ENCODE data around the gene GAMT.

The GAMT gene

DNA sequence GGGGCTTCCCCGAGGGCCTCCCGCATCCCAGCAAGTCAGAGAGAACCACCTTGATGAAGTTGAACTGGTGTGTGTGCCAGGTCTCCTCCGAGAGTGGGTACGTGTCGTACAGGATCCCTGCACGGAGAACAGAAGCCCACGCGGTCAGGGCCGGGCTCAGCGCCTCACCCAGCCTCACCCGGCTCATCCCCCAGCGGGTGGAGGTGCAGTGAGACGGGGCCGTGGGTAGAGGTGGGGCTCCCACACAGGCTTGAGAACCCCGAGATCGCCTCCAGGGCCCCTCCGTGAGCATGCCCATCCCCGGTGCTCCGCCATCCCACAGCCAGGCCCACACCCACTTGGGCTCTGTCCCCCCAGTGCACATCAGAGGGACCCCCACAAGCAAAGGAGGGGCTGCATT, 2.3 kb downstream of the GAMT start:
- DNase-seq: no peak

DNA sequence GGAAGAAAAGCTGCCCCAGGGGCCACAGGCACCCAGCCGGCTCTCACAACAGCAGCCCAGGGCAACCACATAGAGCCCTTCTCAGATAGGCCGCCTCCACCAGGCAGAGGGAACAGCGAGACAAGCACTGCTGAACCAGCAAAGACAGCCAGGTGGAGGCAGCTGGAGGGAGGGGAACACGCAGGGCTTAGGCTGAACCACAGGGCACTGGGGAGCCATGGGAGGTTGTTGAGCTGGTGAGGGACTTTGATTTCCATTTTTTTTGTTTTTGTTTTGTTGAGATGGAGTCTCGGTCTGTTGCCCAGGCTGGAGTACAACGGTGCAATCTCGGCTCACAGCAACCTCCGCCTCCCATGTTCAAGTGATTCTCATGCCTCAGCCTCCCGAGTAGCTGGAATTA, 3.5 kb downstream of the GAMT start:
- DNase-seq: no peak

DNA sequence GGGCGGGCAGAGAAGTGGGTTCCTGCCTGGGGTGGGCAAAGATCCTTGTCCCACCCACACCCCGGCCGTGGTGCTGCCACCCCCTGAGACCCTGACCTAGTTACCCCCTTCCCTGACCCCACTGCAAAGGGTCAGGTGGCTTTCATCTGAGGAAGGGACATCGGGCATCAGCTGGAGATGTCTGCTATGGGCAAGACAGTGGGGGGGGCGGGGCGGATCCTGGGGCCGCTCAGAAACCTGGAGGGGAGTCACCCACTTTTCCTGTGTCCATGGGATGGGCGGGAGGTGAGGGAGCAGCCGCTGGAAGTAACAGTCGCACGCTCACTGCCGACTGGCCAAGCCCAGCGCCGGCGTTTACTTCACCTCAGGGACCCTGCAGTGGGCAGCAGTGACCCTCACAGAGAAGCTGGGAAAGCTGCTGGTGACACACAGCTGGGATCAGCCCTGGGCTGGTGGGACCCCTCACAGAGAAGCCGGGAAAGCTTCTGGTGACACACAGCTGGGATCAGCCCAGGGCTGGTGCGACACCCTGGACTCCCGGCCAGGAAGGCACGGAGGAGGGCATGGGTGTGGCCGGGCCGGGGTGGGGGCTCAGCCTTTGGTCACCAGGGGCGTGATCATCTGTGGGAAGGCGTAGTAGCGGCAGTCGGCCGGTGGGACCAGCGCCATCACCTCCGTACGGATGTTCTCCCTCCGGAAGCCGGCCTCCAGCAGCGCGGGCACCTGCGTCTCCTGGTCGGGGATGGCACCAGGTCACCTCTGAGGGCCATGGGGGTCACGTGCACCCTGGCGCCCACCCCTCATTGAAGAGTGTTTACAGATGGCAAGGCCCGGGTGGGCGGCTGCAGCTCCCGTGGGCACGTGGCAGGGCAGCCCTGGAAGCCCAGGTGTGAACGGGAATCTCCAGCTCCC, 4.3 kb downstream of the GAMT start:
- no peak for DNase-seq

DNA sequence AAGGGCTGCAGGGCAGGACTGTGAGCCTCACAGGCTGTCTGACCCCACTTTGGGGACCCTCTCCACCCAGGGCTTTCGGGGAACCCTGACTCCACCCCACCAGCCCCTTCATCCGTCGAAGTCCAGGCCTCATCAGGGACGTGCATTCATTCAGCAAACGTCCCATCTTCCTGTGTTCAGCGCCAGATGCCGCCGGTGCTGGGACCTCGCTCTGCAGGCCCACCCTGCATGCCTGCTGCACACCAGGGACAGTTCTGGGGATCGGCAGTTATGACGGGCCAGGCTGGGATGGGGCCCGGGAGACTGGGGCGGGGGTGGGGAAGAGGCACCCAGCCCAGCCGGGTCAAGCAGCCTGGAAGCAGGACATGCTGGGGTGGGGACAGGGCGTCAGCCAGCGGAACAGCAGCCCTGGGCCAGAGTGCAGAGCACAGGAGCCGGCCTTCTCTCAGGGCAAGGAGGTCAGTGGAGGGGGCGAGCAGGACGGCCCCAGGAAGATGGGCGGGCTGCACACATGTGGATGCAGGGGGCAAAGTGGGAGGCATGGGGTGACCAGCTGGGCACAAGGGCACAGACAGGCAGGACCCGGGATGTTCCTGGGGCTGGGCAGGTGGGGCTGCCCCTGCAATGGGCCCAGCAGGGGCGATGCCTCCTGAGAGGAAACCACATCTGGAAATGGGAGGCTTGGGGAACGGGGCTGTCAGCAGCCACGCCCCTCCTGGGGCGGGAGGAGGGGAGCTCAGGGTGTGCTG, 5.1 kb downstream of the GAMT start:
- no peak for DNase-seq

DNA sequence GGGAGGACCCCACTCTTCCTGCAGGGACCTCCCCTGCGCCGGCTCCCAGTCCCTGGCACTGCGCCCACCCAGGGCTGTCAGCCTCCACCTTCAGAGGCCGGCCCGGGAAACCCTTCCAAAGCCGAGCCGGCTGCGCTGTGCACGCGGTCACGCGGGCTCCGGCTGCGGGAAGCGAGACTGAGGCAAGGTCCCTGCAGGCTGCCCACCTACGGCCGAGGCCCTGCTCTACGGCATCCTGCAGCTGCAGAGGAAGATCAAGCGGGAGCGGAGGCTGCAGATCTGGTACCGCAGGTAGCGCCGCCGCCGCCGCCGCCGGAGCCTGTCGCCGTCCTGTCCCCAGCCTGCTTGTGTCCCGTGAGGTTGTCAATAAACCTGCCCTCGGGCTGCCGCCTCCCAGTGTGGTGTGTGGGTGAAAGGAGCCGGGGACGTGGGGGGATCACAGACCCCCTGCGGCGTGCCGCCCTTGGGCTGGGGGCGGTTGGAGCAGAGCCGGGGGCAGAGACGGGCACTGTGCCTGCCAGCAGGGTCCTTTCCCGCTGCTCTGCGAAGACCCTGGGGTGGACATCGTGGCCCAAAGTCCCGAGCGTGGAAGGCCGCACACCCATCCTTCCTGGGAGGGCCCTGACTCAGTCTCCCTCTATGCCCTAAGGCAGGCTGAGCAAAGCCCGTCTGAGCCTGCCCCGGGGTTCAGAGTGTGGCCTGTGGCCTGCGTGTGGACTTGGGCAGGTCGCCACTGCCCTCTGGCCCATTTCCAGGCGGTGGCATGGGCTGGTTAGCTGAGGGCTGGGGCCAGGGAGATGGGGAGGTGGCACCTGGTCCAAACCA, 5.9 kb downstream of the GAMT start:
- no peak for DNase-seq

DNA sequence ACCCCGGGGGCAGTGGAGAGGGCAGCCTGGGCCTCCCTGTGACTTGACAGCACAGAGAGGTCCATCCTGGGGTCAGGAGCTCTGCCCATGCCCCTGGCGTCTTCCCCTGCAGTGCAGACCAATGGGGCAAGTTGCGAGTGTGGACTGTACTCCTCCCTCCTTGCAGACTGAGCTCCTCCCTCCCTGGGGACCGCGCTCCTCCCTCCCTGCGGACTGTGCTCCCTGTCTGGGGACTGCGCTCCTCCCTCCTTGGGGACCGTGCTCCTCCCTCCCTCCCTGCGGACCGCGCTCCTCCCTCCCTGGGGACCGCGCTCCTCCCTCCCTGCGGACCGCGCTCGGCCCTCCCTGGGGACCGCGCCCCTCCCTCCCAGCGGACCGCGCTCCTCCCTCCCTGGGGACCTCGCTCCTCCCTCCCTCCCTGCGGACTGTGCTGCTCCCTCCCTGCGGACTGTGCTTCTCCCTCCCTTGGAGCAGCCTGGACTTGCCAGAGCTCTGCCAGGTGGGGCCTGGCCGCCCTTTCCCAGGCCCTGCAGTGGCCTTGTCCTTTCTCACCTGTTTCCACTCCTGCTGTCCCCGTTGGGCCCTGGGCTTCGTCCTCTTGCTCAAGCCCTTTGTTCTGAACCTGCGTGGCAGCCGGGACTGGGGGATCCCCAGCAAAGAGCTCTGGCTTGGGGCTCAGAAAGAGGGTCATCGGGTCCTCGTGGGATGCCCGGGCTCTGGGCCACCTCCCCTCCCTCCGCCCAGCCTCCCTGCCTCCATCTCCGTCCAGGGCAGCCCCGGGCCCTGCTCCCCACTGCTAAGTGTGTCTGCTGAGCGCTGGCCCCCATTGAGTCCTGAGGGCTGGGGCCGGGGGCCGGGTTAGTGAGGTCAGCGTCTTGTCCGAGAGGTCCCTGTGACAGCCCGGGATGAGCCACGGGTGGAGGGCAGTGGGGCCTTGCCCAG, 6.8 kb downstream of the GAMT start:
- DNase-seq: no peak

DNA sequence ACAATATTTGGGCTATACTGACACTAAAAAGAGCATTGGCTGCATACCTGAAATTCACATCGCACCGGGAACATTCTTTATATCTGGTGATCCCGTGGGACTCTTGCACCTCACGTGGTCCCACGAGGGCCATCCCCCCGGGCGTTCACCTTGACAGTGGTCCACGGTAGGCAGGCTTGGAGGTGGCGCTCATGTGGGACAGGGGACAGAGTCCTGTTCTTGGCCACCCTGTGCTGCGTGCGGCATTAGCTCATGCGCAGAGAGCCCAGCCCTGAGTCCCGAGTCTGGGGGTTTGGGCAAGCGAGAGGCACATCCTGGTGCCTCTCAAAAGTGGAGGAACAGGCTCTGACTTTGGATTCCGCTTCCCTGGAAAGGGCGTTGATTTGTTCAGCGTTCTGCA, 7.5 kb downstream of the GAMT start:
- no peak for DNase-seq

DNA sequence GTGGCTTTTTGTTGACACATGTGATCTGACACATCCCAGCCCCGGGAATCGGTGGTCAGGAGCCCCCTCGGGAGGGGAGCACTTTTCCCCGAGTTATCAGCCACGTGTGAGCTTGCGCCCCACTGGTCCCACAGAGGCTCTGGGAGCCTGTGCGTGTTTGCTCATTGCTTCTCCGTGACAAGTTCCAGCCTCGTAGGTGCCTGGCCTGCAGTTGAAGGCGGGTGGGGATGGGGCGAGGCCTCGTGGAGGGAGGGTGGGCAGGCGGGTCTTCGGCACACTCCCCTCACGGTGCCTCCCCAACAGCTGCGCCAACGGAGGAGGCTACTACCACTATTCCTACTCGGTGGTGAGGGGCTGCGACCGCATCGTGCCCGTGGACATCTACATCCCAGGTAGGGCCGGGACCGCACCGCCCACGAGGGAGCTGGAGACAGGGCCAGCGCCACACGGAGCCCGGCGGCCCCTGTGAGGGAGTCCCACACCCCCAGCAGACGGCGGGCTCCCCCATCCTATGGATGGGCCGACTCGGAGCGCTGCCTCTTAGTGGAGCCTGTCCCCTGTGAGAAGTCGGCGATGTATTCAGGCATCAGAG, 8.3 kb downstream of the GAMT start:
- no peak for DNase-seq

DNA sequence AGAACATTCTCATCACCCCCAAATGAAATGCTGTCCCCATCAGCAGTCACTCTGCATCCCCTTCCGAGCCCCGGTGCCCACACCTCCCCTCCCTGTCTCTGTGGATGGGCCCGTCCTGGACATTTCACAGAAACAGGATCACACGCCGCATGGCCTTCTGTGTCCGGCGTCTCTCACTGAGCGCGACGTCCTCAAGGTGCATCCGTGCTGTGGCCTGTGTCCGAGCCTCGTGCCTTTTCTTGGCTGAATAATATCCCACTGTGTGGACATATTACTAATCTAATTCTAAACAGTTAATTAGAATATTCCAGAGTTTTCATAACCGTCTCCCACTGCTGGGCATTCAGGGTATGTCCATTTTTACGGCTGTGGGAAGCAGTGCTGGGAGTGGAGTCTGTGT, 8.9 kb downstream of the GAMT start:
- DNase-seq: no peak

DNA sequence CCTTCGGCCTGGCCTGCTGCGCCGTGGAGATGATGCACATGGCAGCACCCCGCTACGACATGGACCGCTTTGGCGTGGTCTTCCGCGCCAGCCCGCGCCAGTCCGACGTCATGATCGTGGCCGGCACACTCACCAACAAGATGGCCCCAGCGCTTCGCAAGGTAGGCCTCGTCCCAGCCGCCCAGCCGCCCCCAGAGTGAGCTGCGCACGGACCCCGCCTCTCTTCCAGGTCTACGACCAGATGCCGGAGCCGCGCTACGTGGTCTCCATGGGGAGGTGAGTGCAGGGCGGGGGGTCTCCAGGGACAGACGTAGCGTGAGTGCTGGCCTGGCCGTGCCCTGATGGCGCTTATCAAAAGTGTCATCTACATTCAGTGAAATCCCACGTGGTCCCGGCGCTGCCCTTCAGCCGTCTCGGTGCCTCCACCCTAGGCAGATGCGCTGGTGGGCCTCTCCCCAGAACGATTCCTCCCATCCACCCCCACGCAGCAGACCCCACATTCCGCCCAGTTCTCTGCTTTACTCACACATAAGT, 10.4 kb downstream of the GAMT start:
- DNase-seq: no peak

DNA sequence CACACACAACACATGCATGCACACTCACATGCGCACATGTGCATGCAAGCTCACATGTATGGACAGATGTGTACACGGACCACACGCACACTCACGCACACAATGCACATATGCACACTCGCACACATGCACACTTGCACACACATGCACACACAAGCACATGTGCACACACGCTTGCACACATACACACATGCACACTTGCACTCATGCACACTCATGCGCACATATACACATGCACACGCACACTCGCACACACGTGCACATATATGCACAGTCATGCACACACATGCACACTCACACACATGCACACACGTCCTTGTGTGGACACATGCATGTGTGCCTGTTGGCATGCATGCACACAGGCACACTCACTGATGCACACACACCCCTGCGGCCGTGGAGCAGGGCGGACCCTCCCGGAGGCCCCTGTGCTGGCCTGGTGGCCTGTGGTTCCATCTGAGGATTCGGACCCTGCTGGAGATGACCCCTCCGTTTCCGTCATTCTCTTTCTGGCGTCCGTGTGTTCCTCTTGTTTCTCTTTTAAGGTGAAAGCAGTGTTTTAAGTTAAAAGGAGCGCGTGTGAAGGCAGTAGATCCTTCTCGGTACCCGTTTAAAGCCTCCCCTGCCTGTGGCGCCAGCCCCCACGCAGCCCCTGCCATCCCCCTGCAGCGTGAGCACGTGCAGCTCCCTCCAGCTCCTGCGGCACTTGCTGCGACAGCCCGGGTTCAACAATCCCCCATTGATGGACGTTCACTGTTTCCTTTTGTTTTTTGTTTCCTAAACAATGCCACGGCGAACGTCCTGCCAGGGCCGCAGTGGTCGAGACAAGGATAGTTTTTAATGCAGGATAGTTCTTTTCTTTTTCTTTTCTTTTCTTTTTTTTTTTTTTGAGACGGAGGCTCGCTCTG, 12.1 kb downstream of the GAMT start:
- no peak for DNase-seq

DNA sequence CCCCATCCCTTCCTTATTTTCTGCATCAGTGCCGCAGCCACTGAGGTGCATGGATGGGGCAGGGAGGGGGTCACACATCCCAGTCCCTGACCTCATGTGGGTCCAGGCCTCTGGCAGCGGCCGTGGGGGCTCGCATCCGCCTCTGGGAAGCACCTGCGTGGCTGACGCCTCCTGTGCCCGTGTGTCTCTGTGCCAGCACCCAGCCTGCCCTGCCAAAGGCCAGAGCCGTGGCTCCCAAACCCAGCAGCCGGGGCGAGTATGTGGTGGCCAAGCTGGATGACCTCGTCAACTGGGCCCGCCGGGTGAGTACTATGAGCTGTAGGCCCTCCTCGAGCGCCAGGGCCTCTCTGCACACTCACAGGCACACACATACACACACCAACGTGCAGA, 12.7 kb downstream of the GAMT start:
- DNase-seq: no peak

DNA sequence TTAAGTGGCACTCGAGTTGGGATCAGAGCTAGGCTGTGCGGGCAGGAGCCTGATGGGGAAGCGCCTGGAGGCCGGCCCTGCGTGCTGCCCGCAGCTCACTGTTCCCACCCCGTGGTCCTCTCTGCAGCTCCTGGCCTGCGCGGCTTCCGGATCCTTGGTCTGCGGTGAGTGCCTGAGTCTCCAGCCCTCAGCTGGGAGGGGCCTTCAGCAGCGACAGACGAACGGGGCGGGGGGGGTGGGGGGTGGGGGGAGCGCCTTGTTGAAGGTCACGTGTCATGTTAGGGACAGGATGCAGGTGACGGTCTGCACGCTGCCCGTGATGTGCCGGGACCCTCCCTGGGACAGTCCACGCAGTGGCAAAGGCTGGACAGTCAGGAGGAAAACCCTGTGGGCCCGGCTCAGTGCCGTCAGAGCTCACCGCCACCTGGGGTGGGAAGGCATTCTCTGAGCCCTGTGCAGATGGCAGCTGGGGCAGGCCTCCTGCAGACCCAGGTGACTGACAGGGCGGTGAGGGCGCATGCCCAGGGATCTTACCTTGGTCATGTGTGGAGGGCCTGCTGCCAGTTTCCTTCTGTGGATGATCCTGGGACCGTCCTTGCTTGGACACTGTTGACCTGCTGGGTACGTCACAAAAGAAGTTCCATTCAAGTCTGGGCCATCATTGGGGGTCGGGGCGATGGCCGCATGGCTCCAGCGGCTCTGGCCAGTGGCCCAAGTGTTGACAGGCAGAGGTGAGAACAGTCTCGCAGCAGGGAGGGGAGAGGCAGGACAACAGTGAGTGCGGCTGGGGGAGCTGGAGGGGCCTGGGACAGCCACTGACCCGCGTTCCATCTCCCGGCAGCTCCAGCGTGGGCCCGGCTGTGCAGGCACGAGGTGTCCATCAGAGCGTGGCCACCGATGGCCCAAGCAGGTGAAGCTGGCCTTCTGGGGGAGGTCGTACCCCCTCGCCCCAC, 13.4 kb downstream of the GAMT start:
- no peak for DNase-seq

DNA sequence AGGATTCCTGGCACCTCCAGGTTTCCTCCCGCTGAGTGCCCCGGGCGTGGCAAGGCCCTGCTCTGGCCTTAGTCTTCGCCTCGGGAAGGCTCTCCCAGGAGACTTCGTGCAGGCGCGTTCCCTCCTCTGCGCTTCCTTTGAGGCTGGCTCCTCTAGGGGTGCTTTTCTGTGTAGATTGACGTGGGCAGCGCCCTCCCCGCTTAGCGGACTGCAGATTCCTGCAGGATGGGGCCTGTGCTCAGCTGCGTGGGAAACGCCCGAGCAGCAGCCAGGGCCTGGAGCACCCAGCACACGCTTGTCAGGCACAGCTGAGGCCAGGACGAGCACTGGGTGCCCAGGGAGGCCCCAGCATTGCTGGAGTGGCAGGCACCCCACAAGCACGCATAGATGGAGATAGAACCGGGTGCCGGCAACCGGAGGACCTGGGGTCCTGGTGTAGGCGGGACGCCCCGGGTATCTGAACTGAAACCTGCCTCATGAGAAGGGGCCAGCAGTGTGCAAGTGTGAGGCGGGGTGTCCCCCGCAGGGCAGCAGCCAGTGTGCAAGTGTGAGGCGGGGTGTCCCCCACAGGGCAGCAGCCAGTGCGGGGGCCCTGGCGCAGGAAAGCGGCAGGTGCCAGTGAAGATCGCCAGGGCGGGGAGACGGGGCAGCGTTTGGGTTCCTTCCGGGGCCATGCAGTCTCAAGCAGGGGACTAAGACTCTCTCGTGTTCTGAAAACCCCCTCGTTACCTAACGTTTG, 14.2 kb downstream of the GAMT start:
- no peak for DNase-seq

DNA sequence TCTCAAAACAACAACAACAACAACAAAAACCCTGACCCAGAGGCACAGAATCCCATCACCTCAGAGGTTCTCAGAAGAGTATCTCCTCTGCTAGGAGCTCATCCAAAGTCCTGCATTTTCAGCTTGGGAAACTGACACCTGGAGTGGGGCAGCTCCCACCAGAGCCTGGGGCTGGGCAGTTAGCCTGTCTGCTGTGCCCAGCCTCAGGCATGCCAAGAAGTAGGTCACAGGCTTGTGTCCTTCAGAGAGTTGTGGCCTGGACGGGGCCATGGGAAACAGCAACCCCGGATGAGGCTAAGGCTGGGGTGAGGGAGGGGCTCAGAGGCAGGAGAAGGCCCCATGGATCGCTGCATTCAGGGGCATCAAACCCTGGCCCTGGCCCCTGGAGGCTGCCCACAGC, 15.5 kb downstream of the GAMT start:
- no peak for DNase-seq

DNA sequence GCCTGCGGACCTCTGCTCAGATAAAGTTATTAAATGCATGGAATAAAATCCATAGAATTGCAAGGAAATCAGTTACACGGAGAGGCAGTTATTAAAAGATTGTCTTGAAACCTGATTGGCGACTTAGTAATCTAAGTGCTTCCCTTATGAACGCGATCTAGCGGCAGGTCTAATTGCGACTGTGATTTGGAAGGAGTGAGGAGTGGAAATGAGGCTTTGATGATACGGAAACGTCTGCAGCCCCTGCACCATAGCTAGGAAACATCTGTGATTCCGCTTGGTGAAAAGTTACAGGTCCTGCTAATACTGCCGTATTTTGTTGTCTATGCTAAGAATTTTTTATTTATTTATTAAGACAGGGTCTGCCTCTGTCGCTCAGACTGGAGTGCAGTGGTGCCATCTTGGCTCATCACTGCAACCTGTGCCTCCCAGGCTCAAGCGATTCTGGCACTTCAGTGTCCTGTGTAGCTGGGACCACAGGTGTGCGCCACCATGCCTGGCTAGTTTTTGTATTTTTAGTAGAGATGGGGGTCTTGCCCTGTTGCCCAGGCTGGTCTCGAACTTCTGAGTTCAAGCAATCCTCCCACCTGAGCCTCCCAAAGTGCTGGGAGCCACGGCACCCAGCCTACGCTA, 16.7 kb downstream of the GAMT start:
- no peak for DNase-seq

DNA sequence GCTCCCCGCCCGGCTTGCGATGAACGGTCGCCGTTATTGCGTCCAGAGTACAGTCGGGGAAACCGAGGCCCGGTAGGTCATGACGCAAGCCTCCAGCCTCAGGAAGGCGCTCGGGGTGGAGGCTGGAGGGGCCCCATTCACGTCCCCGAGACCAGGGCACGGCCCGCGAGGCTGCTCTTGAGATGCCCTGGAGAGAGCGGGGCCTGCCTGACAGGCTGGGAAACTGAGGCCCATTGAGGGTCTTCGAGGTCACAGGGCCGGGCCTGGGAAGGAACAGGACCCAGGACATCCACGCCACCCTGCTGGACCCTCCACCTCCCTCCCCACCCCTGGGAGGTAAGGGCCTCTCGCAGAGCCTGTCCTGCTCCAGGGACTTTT, 17.3 kb downstream of the GAMT start:
- DNase-seq: no peak

Data from NCI-H510A treated with DMSO at 0.1 percent for 48 hours (cell line).